PC-3 (cell line): ENCODE results near the gene MPV17L2. TPM values are rescaled to one million over a fixed set of nuclear protein-coding genes. Genes with fewer than 3 reads are reported as not detected.
A peak's percentile ranks its signal among the peaks of the same experiment; 100 is the strongest.

ENCODE experiments used
- ATAC-seq: fragments of 200-7000 bp; cut with Tn5 transposase; 2 replicates; pipeline ENCODE4 v1.9.1; 2020; ENCODE audit warnings: mild to moderate bottlenecking, moderate library complexity
- BruUV-seq: library from RNA; stranded (reverse); fragments of 400-500 nt; replicated peaks from 2 replicates; lab custom pipeline; 2021; lab: Mats Ljungman, UMichigan
- CTCF ChIA-PET: fragments of 300-600 bp; sonication (Branson Sonifier 250); formaldehyde crosslinking; loops from one replicate; lab custom pipeline; 2022; ENCODE audit warnings: antibody characterized with exemption; lab: Charles Lee
- POLR2A ChIA-PET: fragments of 300-600 bp; sonication (Branson Sonifier 250); formaldehyde crosslinking; loops from one replicate; lab custom pipeline; 2022; ENCODE audit warnings: antibody characterized with exemption; ENCODE audit not compliant: unreplicated experiment; lab: Charles Lee
- DNase-seq: peaks from one replicate; pipeline ENCODE4 v3.0.0-alpha.2; 2015
- H2AFZ ChIP-seq: fragments of 300-600 bp; sonication (generic); 2 replicates; pipeline ENCODE4 v1.6.0; 2016; ENCODE audit warnings: antibody characterized with exemption, low read length
- H3F3A ChIP-seq: fragments of 300-600 bp; sonication (generic); one replicate; pipeline ENCODE4 v1.6.0; 2017; ENCODE audit warnings: antibody characterized with exemption, low read length, control low read depth, mild to moderate bottlenecking; ENCODE audit not compliant: unreplicated experiment
- H3K27ac ChIP-seq: fragments of 300-600 bp; sonication (generic); 2 replicates; pipeline ENCODE4 v1.5.1; 2016; ENCODE audit warnings: mild to moderate bottlenecking, low read length
- H3K27me3 ChIP-seq: fragments of 300-600 bp; sonication (generic); 2 replicates; pipeline ENCODE4 v1.6.1; 2016; ENCODE audit warnings: low read length, mixed read lengths
- H3K36me3 ChIP-seq: fragments of 300-600 bp; sonication (generic); 2 replicates; pipeline ENCODE4 v1.6.1; 2016; ENCODE audit warnings: low read depth, mixed run types, low read length, mixed read lengths
- H3K4me1 ChIP-seq: fragments of 300-600 bp; sonication (generic); 2 replicates; pipeline ENCODE4 v1.5.1; 2016; ENCODE audit warnings: low read length; ENCODE audit not compliant: insufficient read depth
- H3K4me2 ChIP-seq: fragments of 300-600 bp; sonication (generic); 2 replicates; pipeline ENCODE4 v1.6.0; 2016; ENCODE audit warnings: low read length
- H3K4me3 ChIP-seq: fragments of 300-600 bp; sonication (generic); 2 replicates; pipeline ENCODE4 v1.5.1; 2016; ENCODE audit warnings: mild to moderate bottlenecking, low read length, mixed read lengths
- H3K79me2 ChIP-seq: fragments of 300-600 bp; sonication (generic); 2 replicates; pipeline ENCODE4 v1.6.1; 2017; ENCODE audit warnings: low read length, mixed read lengths
- H3K9ac ChIP-seq: fragments of 300-600 bp; sonication (generic); 2 replicates; pipeline ENCODE4 v1.6.0; 2016; ENCODE audit warnings: mild to moderate bottlenecking, low read length
- H3K9me2 ChIP-seq: fragments of 300-600 bp; sonication (generic); replicated peaks from 2 replicates; pipeline ENCODE4 v1.6.1; 2016; ENCODE audit warnings: mixed run types, low read length, mixed read lengths
- H3K9me3 ChIP-seq: fragments of 300-600 bp; sonication (generic); 2 replicates; pipeline ENCODE4 v1.6.1; 2016; ENCODE audit warnings: low read length, mixed read lengths
- H4K20me1 ChIP-seq: fragments of 300-600 bp; sonication (generic); 2 replicates; pipeline ENCODE4 v1.6.1; 2016; ENCODE audit warnings: low read length, mixed read lengths
- CTCF ChIP-seq: fragments of 300-600 bp; sonication (generic); conservative IDR thresholded peaks from 2 replicates; pipeline ENCODE4 v1.5.1; 2017; ENCODE audit warnings: antibody characterized with exemption, low read depth, mild to moderate bottlenecking, low read length
- EZH2 ChIP-seq: fragments of 300-600 bp; sonication (generic); IDR thresholded peaks from one replicate; pipeline ENCODE4 v1.6.1; 2017; ENCODE audit warnings: antibody characterized with exemption, mild to moderate bottlenecking, low read length; ENCODE audit not compliant: unreplicated experiment
- EZH2phosphoT487 ChIP-seq: fragments of 300-600 bp; sonication (generic); IDR thresholded peaks from 2 replicates; pipeline ENCODE4 v1.6.1; 2018; ENCODE audit warnings: mild to moderate bottlenecking, antibody characterized with exemption, low read length, borderline replicate concordance
- intact Hi-C: fragments of 100-400 bp; cut with micrococcal nuclease; formaldehyde crosslinking; loops from 2 replicates; pipeline ENCODE4 v1.9.0; 2023
- total RNA-seq: library from RNA; depleted of rRNA; stranded (reverse); fragments of >200 nt; gene quantifications from 2 replicates; pipeline ENCODE4 v1.2.3, GENCODE V29; 2014

The MPV17L2 gene
- total RNA-seq, 1 experiment from 2014 or later, result 34.2 TPM

GRCh38 chr19:18152442-18152816 lies 40.6 kb upstream of the MPV17L2 start:
- Histone ChIP-seq H3K4me3 (peak overlapping the region; percentile 80), H3K79me2 (peaks cover 30% of the 10 kb centered on the region), H3K9me3 (no peaks in the 10 kb centered on the region), H3K9ac (peak overlapping the region; percentile 99), H3K4me1 (peaks cover 18% of the 10 kb centered on the region), H2AFZ (peak overlapping the region; percentile 94), H4K20me1 (no peaks in the 10 kb centered on the region; the same call in 1 of the 2 replicates), H3K4me2 (peak overlapping the region; percentile 95), H3K36me3 (0 out of 2 replicates have a peak, but pooled peaks cover 5% of the 10 kb centered on the region), H3F3A (no peaks in the 10 kb centered on the region), H3K9me2 (no peaks in the 10 kb centered on the region), H3K27me3 (no peaks in the 10 kb centered on the region), H3K27ac (peak overlapping the region; percentile 46)
- DNase-seq (peak; percentile 96), ATAC-seq (peak; percentile 57)
- BruUV-seq, result TSS peak; percentile 87
- POLR2A ChIA-PET, result interaction anchor here (0.6 kb wide), 1 partner anchor 32 kb away, joined by 3 read pairs; no protein-coding TSS in a partner anchor
- TF ChIP-seq CTCF (peak; percentile 66), EZH2 (no peak), EZH2phosphoT487 (no peak)
- intact Hi-C loops, result loop anchor here (1.0 kb wide), 1 partner anchor 39 kb away; no protein-coding TSS in a partner anchor
- CTCF ChIA-PET, result interaction anchor here (0.6 to 1.5 kb wide), 2 partner anchors 39 to 58 kb away, joined by 3 to 13 read pairs; no protein-coding TSS in a partner anchor

GRCh38 chr19:18152817-18153555 lies 40.0 kb upstream of the MPV17L2 start, which contains the start of gene PIK3R2:
PIK3R2 (plus strand) TSS chr19:18153163; CDS start chr19:18155880, 2,717 bp downstream.
- TF ChIP-seq EZH2phosphoT487, result no peak
- TF ChIP-seq EZH2, result no peak
- no peak for TF ChIP-seq CTCF
- Histone ChIP-seq H3K27ac (peak within 1 kb of the TSS; percentile 46), H3K9me2 (no peaks in the 10 kb centered on the region), H3K4me2 (peak within 1 kb of the TSS; percentile 99), H3F3A (no peaks in the 10 kb centered on the region), H3K4me3 (peak within 1 kb of the TSS; percentile 80), H3K4me1 (peaks cover 18% of the 10 kb centered on the region), H3K9me3 (no peaks in the 10 kb centered on the region), H3K9ac (peak within 1 kb of the TSS; percentile 99), H2AFZ (peak within 1 kb of the TSS; percentile 94), H3K79me2 (peaks cover 30% of the 10 kb centered on the region), H4K20me1 (no peaks in the 10 kb centered on the region; the same call in 1 of the 2 replicates), H3K36me3 (0 out of 2 replicates have a peak, but pooled peaks cover 5% of the 10 kb centered on the region), H3K27me3 (no peaks in the 10 kb centered on the region)
- ATAC-seq, result peak; percentile 89
- DNase-seq, result peak; percentile 100
- intact Hi-C loops, result loop anchor here (1.0 kb wide), 1 partner anchor 40 kb away; no protein-coding TSS in a partner anchor
- BruUV-seq, result no TSS peak
- CTCF ChIA-PET, result interaction anchor here (0.6 to 1.5 kb wide), 2 partner anchors 40 to 58 kb away, joined by 3 to 13 read pairs; no protein-coding TSS in a partner anchor
- POLR2A ChIA-PET, result no interaction called here
